Stomach (tissue), 9 donors: ENCODE results near the gene LHFPL3. TPM values are rescaled to one million over a fixed set of nuclear protein-coding genes. Genes with fewer than 3 reads are reported as not detected.

ENCODE experiments used
- DNase-seq, 2 donors: peaks; one replicate each; pipeline versions ENCODE4 v3.0.0 to v3.0.0-alpha.2; 2013 to 2019
- H3K27ac ChIP-seq, 5 donors: fragments of 200-600 bp in 4 of 5; sonication (generic) in 4 of 5; one replicate each; pipeline ENCODE4 v1.5.1; 2013 to 2019; ENCODE audit warnings: mild to moderate bottlenecking in 1 of 5, moderate library complexity in 1 of 5
- H3K27me3 ChIP-seq, 3 donors: fragments of 200-600 bp; sonication (generic); one replicate each; pipeline ENCODE4 v1.5.1; 2017 to 2019; ENCODE audit warnings: mixed run types in 1 of 3
- H3K36me3 ChIP-seq, 4 donors: fragments of 200-600 bp; sonication (generic); 1 replicate in 3 of 4; 2 replicates in 1 of 4; pipeline ENCODE4 v1.5.1; 2016 to 2019
- H3K4me1 ChIP-seq, 4 donors: fragments of 200-600 bp; sonication (generic); one replicate each; pipeline ENCODE4 v1.5.1; 2016 to 2019
- H3K4me3 ChIP-seq, 4 donors: fragments of 200-600 bp; sonication (generic) in 3 of 4; one replicate each; pipeline ENCODE4 v1.5.1; 2016 to 2019; ENCODE audit warnings: mild to moderate bottlenecking in 1 of 4
- H3K9me3 ChIP-seq, 4 donors: fragments of 200-600 bp; sonication (generic); one replicate each; pipeline ENCODE4 v1.5.1; 2016 to 2019
- CTCF ChIP-seq, 7 experiments: fragments of 450-650 bp in 4 of 7; fragments of 200-600 bp in 3 of 7; sonication (generic) in 3 of 7; IDR thresholded peaks; one replicate each; pipeline ENCODE4 v1.5.1; 2016 to 2019; ENCODE audit warnings: antibody characterized with exemption in 7 of 7, control low read depth in 2 of 7, mild to moderate bottlenecking in 1 of 7
- EP300 ChIP-seq: sonication (generic); formaldehyde crosslinking; IDR thresholded peaks from one replicate; pipeline ENCODE4 v1.6.1; 2017; ENCODE audit warnings: antibody characterized with exemption
- POLR2A ChIP-seq, 4 donors: fragments of 450-650 bp; IDR thresholded peaks; one replicate each; pipeline ENCODE4 v1.6.1; 2016; ENCODE audit warnings: antibody characterized with exemption in 4 of 4, control low read depth in 2 of 4, mild to moderate bottlenecking in 1 of 4, moderate library complexity in 1 of 4
- POLR2AphosphoS5 ChIP-seq, 3 donors: sonication (generic); formaldehyde crosslinking; IDR thresholded peaks; one replicate each; pipeline ENCODE4 v1.6.1; 2016; ENCODE audit warnings: antibody characterized with exemption in 3 of 3
- WGBS, 5 donors: extraction: QIAGEN DNeasy Blood & Tissue Kit in 3 of 5; methylation state at CpG; one replicate each; pipeline versions ENCODE4 v1.1.5 to v1.1.7; 2013 to 2018; 5-methylcytosine and 5-hydroxymethylcytosine counted together
- intact Hi-C: fragments of 100-400 bp; cut with DNase I; formaldehyde crosslinking; loops from one replicate; pipeline ENCODE4 v1.15.1; 2023; ENCODE audit warnings: low total_unique reads
- polyA plus RNA-seq, 3 donors: library from polyadenylated mRNA; stranded (reverse); fragments of 200-250 nt; gene quantifications; one replicate each; pipeline ENCODE4 v1.2.3, GENCODE V29; 2013
- total RNA-seq, 5 donors: library from RNA; depleted of rRNA; stranded (reverse); fragments of >200 nt; gene quantifications; one replicate each; pipeline versions ENCODE4 v1.1.0 to v1.2.3, GENCODE V29; 2014 to 2016
- donor health status: healthy with polysubstance abuse.
- donor health status: Bipolar disorder and iron deficiency.
- donor health status: healthy.

LHFPL3 gene
- total and polyA plus RNA-seq, 8 donors = 0.55 TPM; not detected in 7

DNA sequence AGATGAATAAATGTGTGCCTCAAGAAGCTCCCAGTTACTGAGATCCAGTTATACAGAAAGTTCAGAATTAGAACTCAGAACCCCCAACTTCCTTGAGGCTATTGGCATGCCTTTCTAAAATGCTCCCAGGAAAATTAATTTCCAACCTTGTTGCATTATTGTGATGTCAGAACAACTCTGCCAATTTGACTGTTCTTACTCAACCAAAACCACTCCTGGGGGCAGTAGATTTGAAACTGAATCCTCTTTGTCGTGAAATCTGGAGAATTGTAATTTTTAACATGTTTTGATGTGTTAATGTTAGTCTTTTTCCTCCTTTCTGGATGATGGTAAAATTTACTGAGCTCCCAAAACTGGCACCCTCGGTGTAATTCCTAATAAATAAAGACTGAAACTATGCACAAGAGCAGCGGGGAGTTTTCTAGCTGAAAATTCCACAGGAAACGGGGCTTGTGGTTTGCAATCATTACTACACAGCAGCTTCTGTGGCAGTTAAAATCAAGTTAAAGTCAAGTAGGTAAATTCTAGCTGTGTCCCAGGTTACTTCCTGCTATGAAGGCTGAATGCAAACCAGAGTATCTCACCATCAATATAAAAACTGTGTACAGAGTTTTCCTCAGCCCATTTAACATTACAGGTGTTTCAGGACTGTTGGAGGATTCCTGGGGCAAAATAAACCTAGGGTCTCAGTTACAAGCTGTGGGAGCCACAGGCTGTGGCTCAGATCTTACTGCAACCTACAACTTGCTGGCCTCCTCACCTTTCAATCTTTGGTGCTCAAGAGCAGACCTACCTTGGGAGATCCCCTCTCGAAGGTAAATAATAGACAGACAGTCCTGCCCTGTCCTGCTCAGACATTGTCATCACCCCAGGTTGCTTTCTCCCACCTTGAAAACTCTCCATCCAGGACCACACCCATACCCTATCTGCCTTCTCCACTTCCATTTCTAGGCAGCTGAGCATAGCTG lies 529.3 kb downstream of the LHFPL3 start:
- intact Hi-C loops = no loop called here
- Histone ChIP-seq H3K27me3 (no peaks in the 10 kb centered on the region), H3K27ac (no peak overlapping the region), H3K4me3 (no peak overlapping the region), H3K4me1 (no peaks in the 10 kb centered on the region), H3K9me3 (no peaks in the 10 kb centered on the region), H3K36me3 (no peaks in the 10 kb centered on the region)
- 60 to 75% (median 66%) methylated on average over 5 of the region's 5 CpGs for WGBS, 5 donors
- TF ChIP-seq POLR2A (IDR thresholded peaks at IDR 0.05) = no peak
- no peak for TF ChIP-seq EP300
- TF ChIP-seq POLR2AphosphoS5 (IDR thresholded peaks at IDR 0.05) = no peak
- no peak for TF ChIP-seq CTCF (IDR thresholded peaks at IDR 0.05)
- DNase-seq = no peak

DNA sequence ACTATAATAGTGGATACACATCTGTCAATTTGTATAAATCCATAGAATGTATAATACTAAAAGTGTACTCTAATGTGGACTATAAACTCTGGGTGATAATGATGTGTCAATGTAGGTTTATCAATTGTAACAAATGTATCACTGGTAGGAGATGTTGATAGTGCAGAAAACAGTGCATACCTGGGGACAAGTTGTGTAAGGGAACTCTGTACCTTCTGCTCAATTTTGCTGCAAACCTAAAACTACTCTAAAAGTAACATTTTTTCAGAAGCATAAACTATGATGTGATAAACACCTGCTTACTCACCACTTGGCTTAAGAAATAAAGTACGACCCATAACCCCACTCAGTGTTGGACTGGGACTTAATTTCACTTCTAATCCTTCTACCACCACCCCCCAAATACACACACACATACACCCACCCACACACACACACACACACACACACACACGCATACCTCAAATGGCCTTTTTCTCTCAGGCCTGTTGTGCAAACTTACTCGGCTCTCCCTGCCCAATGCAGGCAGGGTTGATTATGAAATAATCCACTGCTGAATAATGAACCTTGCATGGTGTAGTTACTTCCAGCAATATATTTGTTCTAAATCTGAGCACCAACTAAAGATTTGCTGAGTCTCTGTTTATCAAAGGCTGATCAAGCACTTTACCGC lies 531.5 kb downstream of the LHFPL3 start:
- WGBS, 5 donors = 73 to 86% (median 84%) methylated on average over 4 of the region's 4 CpGs
- intact Hi-C loops = no loop called here
- TF ChIP-seq EP300 = no peak
- TF ChIP-seq CTCF (IDR thresholded peaks at IDR 0.05) = no peak
- no peak for TF ChIP-seq POLR2A (IDR thresholded peaks at IDR 0.05)
- no peak for TF ChIP-seq POLR2AphosphoS5 (IDR thresholded peaks at IDR 0.05)

DNA sequence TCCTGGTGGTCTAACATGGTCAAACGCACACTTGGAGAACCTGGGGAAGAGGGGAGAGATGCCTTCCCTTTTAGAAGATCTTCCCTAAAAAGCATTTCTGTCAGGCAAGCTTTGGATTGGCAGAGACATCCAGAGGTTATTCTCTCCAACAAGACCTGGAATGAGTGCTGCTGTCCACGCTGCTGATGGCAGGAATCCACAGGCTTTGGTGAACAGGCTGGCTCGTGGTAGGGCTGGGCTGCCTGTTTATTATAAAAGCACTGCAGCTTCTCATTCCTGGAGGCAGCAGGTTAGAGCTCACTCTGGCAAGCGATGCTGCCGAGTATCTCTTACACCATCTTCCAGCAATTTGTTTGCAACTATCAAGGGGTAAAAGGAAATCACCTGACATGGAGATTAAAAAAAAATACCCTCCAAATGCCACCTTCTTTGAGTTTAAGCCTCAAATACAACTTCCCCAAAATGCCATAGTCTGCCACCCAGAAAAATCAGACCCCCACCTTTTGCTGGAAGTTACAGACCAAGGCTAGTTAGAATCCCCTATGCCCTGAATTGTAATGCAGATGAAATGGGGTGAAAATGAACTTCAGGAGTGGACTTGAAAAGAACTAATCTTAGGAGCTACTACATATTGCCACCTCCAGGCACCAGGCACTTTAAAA lies 533.5 kb downstream of the LHFPL3 start:
- Histone ChIP-seq H3K27me3 (no peaks in the 10 kb centered on the region), H3K9me3 (peaks cover 0 to 9% (median 4%) of the 10 kb centered on the region in 4 donors), H3K4me3 (no peak overlapping the region), H3K27ac (no peak overlapping the region), H3K36me3 (no peaks in the 10 kb centered on the region), H3K4me1 (no peaks in the 10 kb centered on the region)
- no peak for DNase-seq
- WGBS, 5 donors = 45 to 70% (median 60%) methylated on average over 5 of the region's 5 CpGs
- TF ChIP-seq EP300 (no peak), POLR2AphosphoS5 (IDR thresholded peaks at IDR 0.05) (no peak), CTCF (IDR thresholded peaks at IDR 0.05) (no peak), POLR2A (IDR thresholded peaks at IDR 0.05) (no peak)
- intact Hi-C loops = no loop called here

More for the DNA sequence above, 531.5 kb downstream of the LHFPL3 start:
- Histone ChIP-seq H3K4me3 (no peak overlapping the region), H3K9me3 (peaks cover 0 to 9% (median 4%) of the 10 kb centered on the region in 4 donors), H3K36me3 (no peaks in the 10 kb centered on the region), H3K27me3 (no peaks in the 10 kb centered on the region), H3K27ac (no peak overlapping the region), H3K4me1 (no peaks in the 10 kb centered on the region)
- DNase-seq = no peak

- DNase-seq = no peak
- Histone ChIP-seq H3K36me3 (no peaks in the 10 kb centered on the region), H3K4me3 (no peak overlapping the region), H3K27ac (no peak overlapping the region), H3K4me1 (no peaks in the 10 kb centered on the region), H3K27me3 (no peaks in the 10 kb centered on the region), H3K9me3 (peaks cover 0 to 9% (median 4%) of the 10 kb centered on the region in 4 donors)
- WGBS, 5 donors = 74 to 82% (median 78%) methylated on average over 7 of the region's 7 CpGs
- no peak for TF ChIP-seq CTCF (IDR thresholded peaks at IDR 0.05)
- no peak for TF ChIP-seq EP300
- TF ChIP-seq POLR2AphosphoS5 (IDR thresholded peaks at IDR 0.05) = no peak
- no peak for TF ChIP-seq POLR2A (IDR thresholded peaks at IDR 0.05)
- intact Hi-C loops = no loop called here
Measured at GRCh38 chr7:104862719-104863118, 534.3 kb downstream of the LHFPL3 start.
